HAP-1 (cell line): ENCODE results near the gene SMCO1.
"Not testable (repeated sequence)": the region's sequence is repeated elsewhere in the genome, so short reads cannot be mapped to it uniquely, and the experiment has no call there.

ENCODE experiments used
- DNase-seq, 2 experiments: peaks; one replicate each; pipeline ENCODE4 v3.0.0-alpha.2; 2016 to 2020; ENCODE audit warnings: low spot score in 2 of 2
- H3K27me3 ChIP-seq: fragments of 250-450 bp; sonication (Bioruptor Pico); 2 replicates; pipeline ENCODE4 v1.5.1; 2020; ENCODE audit warnings: low read depth, mild to moderate bottlenecking, moderate library complexity
- H3K36me3 ChIP-seq: fragments of 250-450 bp; sonication (Bioruptor Pico); replicated peaks from 2 replicates; pipeline ENCODE4 v1.5.1; 2020; ENCODE audit warnings: mild to moderate bottlenecking
- H3K4me1 ChIP-seq: fragments of 250-450 bp; sonication (Bioruptor Pico); 2 replicates; pipeline ENCODE4 v1.5.1; 2020; ENCODE audit warnings: mild to moderate bottlenecking
- H3K4me3 ChIP-seq: fragments of 250-450 bp; sonication (Bioruptor Pico); 2 replicates; pipeline ENCODE4 v1.5.1; 2020; ENCODE audit warnings: mild to moderate bottlenecking, moderate library complexity
- H3K9me3 ChIP-seq: fragments of 250-450 bp; sonication (Bioruptor Pico); 2 replicates; pipeline ENCODE4 v1.5.1; 2020; ENCODE audit warnings: mild to moderate bottlenecking, moderate library complexity
- in situ Hi-C: fragments of 300-500 bp; cut with MboI; formaldehyde crosslinking; loops from 3 replicates; pipeline ENCODE4 v1.14.3; 2020; ENCODE audit warnings: low sequenced_read_pairs, inconsistent platforms, mixed read lengths

The SMCO1 gene

DNA sequence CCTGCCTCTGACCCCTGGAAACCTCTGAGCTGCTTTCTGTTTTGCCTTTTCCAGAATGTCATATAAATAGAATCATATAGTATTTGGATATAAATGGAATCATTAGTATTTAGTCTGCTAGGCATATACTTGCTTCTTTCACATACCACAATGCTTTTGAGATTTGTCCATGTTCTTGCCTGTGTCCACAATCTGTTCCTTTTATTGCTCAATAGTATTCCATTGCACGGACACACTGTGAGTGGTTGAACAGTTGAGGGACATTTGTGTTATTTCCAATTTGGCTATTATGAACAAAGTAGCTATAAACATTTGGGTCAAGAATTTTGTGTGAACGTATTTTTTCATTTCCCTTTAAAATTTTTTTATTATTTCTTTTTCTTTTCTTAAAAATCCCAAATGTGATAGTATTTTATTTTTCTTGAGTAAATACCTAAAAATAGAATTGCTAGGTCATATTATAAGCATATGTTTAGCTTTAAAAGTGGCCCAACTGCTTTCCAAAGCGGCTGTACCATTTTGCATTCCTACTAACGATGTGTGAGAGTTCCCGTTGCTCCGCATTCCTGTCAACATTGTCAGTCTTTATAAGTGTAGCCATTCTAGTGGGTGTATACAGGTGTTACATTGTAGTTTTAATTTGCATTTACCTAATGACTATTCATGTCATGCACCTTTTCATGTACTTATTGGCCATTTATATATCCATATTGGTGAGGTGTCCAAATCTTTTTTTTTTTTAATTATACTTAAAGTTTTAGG, 26.7 kb upstream of the SMCO1 start:
- in situ Hi-C loops = no loop called here

DNA sequence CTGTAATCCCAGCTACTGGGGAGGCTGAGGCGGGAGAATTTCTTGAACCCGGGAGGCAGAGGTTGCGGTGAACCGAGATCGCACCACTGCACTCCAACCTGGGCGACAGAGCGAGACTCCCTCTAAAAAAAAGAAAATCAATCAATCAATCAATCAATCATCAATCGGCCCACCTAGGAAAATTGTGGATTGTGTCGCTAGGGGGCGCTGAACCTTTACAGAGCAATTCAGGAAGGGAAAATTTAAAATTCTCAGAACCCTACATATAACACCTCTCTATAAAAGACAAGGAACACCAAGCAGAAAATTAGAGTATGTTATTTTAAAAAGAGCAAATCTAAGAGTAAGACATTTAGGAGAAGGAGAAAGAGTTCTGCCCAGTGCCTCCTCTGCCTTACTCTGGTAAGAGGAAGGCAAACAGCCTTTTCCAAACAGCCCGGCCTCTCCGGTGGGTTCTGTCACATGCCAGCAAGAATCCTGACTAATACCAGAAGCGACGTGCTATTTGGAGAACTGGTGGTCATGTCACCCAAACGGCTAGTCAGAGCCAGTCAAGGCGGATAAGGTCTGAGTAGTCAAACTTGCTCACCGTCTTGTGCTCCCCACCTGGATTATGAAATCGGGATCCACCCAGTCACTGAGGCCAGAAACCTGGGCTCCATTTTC, 22.3 kb upstream of the SMCO1 start:
- DNase-seq = peak in 1 of 2 experiments; percentile 65
- H3K4me3 ChIP-seq = no peak overlapping the region
- in situ Hi-C loops = no loop called here
- H3K27me3 ChIP-seq = 0 out of 2 replicates have a peak, but pooled peaks cover 4% of the 10 kb centered on the region
- H3K36me3 ChIP-seq = no peaks in the 10 kb centered on the region
- no peaks in the 10 kb centered on the region for H3K4me1 ChIP-seq
- no peaks in the 10 kb centered on the region for H3K9me3 ChIP-seq

More for the DNA sequence above, 26.7 kb upstream of the SMCO1 start:
- Histone ChIP-seq H3K36me3 (no peaks in the 10 kb centered on the region), H3K27me3 (0 out of 2 replicates have a peak, but pooled peaks cover 4% of the 10 kb centered on the region), H3K9me3 (no peaks in the 10 kb centered on the region), H3K4me1 (no peaks in the 10 kb centered on the region), H3K4me3 (no peak overlapping the region)
- no peak for DNase-seq

DNA sequence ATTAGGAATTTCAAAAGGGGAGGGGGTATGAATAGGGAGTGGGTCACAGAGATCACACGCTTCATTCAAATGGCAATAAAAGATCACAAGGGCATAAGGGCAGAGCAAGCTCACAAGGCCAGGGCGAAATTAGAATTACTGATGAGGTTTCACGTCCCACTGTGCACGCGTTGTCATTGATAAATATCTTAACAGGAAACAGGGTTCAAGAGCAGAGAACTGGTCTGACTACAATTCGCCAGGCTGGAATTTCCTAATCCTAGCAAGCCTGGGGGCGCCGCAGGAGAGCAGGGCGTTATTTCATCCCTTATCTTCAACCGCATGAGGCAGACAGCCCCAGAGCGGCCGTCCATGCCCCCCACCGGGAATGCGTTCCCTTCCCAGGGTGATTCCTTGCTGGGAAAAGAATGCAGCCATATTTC, 18.1 kb upstream of the SMCO1 start:
- in situ Hi-C loops = no loop called here
- no peak for DNase-seq

DNA sequence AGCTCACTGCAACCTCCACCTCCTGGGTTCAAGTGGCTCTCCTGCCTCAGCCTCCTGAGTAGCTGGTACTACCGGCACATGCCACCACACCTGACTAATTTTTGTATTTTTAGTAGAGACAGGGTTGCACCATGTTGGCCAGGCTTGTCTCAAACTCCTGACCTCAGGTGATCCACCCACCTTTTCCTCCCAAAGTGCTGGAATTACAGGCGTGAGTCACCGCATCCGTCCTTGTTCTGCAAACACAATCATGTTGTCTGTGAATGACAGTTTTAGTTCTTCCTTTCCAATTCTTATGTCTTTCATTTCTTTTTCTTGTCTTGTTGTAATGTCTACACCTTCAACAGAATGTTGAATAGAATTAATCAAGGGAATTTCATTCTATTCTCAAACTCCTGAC, 16.3 kb upstream of the SMCO1 start:
- Histone ChIP-seq H3K4me1 (peaks cover 10% of the 10 kb centered on the region), H3K4me3 (no peak overlapping the region), H3K27me3 (no peaks in the 10 kb centered on the region), H3K9me3 (no peaks in the 10 kb centered on the region), H3K36me3 (no peaks in the 10 kb centered on the region)
- in situ Hi-C loops = no loop called here
- DNase-seq = no peak

More for the DNA sequence above, 18.1 kb upstream of the SMCO1 start:
- Histone ChIP-seq H3K36me3 (no peaks in the 10 kb centered on the region), H3K4me3 (no peak overlapping the region), H3K4me1 (peaks cover 6% of the 10 kb centered on the region; the same call in 1 of the 2 replicates), H3K9me3 (no peaks in the 10 kb centered on the region), H3K27me3 (0 out of 2 replicates have a peak, but pooled peaks cover 4% of the 10 kb centered on the region)

- in situ Hi-C loops = no loop called here
Measured at GRCh38 chr3:196528639-196529233, 13.6 kb upstream of the SMCO1 start.

DNA sequence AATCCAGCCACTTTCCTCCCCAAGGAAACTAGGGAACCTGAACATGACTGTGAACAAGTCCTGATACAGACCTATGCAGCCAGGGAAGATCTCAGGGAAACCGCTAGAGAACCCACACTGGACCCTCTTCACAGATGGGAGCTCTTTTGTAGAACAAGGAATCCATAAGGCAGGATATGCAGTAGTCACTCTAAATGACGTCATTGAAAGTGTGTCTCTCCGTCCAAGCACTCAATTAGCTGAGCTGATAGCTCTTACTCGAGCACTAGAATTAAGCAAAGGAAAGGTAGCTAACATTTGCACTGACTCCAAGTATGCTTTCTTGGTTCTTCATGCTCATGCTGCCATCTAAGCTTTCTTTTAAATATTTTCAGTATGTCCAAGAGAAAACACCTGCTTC, 10.0 kb upstream of the SMCO1 start:
- in situ Hi-C loops = no loop called here
- H3K9me3 ChIP-seq = no peaks in the 10 kb centered on the region
- DNase-seq = no peak

More at GRCh38 chr3:196528639-196529233, 13.6 kb upstream of the SMCO1 start:
- H3K4me1 ChIP-seq = peaks cover 10% of the 10 kb centered on the region
- DNase-seq = peak; percentile 63 to 90
- H3K4me3 ChIP-seq = peak overlapping the region; percentile 26
- no peaks in the 10 kb centered on the region for H3K36me3 ChIP-seq
- H3K9me3 ChIP-seq = no peaks in the 10 kb centered on the region
- H3K27me3 ChIP-seq = no peaks in the 10 kb centered on the region

GRCh38 chr3:196524527-196524926, 9.4 kb upstream of the SMCO1 start:
- in situ Hi-C loops = loop anchor here (5.0 to 25.0 kb wide), 3 partner anchors 272 to 812 kb away; partner anchors contain the start of genes MUC20 and TFRC
- no peaks in the 10 kb centered on the region for H3K36me3 ChIP-seq
- no peaks in the 10 kb centered on the region for H3K9me3 ChIP-seq
- no peak for DNase-seq
- H3K4me3 ChIP-seq = no peak overlapping the region
- H3K27me3 ChIP-seq = no peaks in the 10 kb centered on the region
- H3K4me1 ChIP-seq = peaks cover 10% of the 10 kb centered on the region

More for the DNA sequence above, 10.0 kb upstream of the SMCO1 start:
- no peaks in the 10 kb centered on the region for H3K27me3 ChIP-seq
- no peak overlapping the region for H3K4me3 ChIP-seq
- H3K36me3 ChIP-seq = no peaks in the 10 kb centered on the region
- H3K4me1 ChIP-seq = peaks cover 10% of the 10 kb centered on the region

GRCh38 chr3:196523841-196524240, 8.7 kb upstream of the SMCO1 start:
- in situ Hi-C loops = loop anchor here (5.0 to 25.0 kb wide), 3 partner anchors 272 to 812 kb away; partner anchors contain the start of genes MUC20 and TFRC

DNA sequence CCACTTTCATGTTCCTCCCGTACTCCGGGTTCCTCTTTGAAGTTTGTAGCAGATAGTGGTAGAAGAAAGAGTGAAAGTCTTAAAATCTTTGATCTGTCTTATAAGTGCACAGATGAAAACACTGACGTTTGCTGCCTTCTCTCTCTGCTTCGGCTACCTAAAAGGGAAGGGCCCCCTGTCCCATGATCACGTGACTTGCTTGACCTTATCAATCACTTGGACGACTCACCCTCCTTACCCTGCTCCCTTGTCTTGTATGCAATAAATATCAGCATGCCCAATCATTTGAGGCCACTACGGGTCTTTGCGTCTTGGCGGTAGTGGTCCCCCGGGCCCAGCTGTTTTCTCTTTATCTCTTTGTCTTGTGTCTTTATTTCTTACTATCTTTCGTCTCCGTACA, 6.1 kb upstream of the SMCO1 start:
- H3K4me1 ChIP-seq = peaks cover 17% of the 10 kb centered on the region
- H3K27me3 ChIP-seq, H3K4me3 ChIP-seq, H3K9me3 ChIP-seq, DNase-seq, H3K36me3 ChIP-seq: not testable (repeated sequence)
- in situ Hi-C loops = loop anchor here (5.0 to 25.0 kb wide), 3 partner anchors 269 to 809 kb away; partner anchors contain the start of genes MUC20 and TFRC

More at GRCh38 chr3:196523841-196524240, 8.7 kb upstream of the SMCO1 start:
- H3K27me3 ChIP-seq = no peaks in the 10 kb centered on the region
- H3K36me3 ChIP-seq = no peaks in the 10 kb centered on the region
- no peak overlapping the region for H3K4me3 ChIP-seq
- H3K4me1 ChIP-seq = peaks cover 7% of the 10 kb centered on the region
- H3K9me3 ChIP-seq = 0 out of 2 replicates have a peak, but pooled peaks cover under 1% of the 10 kb centered on the region
- DNase-seq = no peak

GRCh38 chr3:196519718-196520082, 4.6 kb upstream of the SMCO1 start:
- no peaks in the 10 kb centered on the region for H3K36me3 ChIP-seq
- DNase-seq = no peak
- in situ Hi-C loops = loop anchor here (5.0 to 25.0 kb wide), 3 partner anchors 267 to 807 kb away; partner anchors contain the start of genes MUC20 and TFRC
- H3K27me3 ChIP-seq = no peaks in the 10 kb centered on the region
- H3K4me1 ChIP-seq = peaks cover 17% of the 10 kb centered on the region
- H3K4me3 ChIP-seq = no peak overlapping the region
- peaks cover 8% of the 10 kb centered on the region; the same call in 1 of the 2 replicates for H3K9me3 ChIP-seq

DNA sequence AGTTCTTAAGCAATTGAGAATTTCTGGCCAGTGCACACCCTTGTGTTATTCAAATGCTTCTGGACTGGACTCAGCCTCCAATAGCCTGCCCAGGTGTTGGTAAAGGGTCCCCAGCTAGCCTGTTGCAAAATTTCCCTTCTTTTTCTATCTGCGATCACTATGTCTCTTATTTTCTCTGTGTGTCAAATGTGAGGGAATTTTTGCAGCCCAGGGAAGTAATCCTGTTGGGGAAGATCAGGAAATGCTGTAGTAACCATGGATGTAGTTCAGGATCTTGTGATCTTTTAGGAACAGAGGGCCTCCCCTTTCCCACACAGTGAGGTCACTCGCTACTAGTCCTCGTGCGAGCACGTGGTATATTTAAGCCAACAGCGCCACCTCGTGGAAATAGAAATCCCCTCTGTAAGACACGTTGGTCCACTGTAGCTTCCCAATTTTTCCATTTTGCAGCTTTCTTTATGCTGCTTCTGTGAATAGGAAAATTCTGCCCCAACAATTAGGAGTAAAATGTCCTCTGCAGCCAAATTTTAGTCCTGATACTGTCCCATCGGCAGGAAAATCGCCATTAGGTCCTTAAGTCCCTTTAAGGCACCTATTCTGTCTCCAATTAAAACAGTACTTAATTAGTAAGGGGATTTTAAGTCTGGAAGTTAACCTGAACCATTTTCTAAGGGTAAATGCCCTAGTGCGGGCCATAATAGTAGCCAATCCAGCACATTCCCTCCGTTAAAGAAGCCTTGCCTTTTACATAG, 4.0 kb upstream of the SMCO1 start:
- peaks cover 8% of the 10 kb centered on the region; the same call in 1 of the 2 replicates for H3K9me3 ChIP-seq
- H3K27me3 ChIP-seq = no peaks in the 10 kb centered on the region
- peak; percentile 92 to 96 for DNase-seq
- H3K4me3 ChIP-seq = no peak overlapping the region
- H3K4me1 ChIP-seq = peaks cover 17% of the 10 kb centered on the region
- in situ Hi-C loops = loop anchor here (25.0 kb wide), 2 partner anchors 432 to 807 kb away; partner anchors contain the start of genes MUC20 and TFRC
- H3K36me3 ChIP-seq = no peaks in the 10 kb centered on the region

- H3K27me3 ChIP-seq = no peaks in the 10 kb centered on the region
- H3K4me3 ChIP-seq = peak overlapping the region; percentile 4; the same call in 1 of the 2 replicates
- H3K9me3 ChIP-seq = peaks cover 8% of the 10 kb centered on the region; the same call in 1 of the 2 replicates
- peaks cover 17% of the 10 kb centered on the region for H3K4me1 ChIP-seq
- H3K36me3 ChIP-seq = no peaks in the 10 kb centered on the region
- in situ Hi-C loops = loop anchor here (25.0 kb wide), 2 partner anchors 431 to 806 kb away; partner anchors contain the start of genes MUC20 and TFRC
- DNase-seq = peak; percentile 94 to 98
Measured at GRCh38 chr3:196517919-196518318, 2.8 kb upstream of the SMCO1 start.
